HG02759 (cell line): ENCODE data around the gene LRRC39.

Experiments used
- ATAC-seq: cut with Tn5 transposase; IDR thresholded peaks from one replicate; pipeline ENCODE4 v1.9.1; 2021; ENCODE audit warnings: mild to moderate bottlenecking, moderate library complexity; ENCODE audit not compliant: unreplicated experiment

Gene LRRC39

GRCh38 chr1:100151679-100152078, 26.4 kb downstream of the LRRC39 start:
- ATAC-seq, result peak; percentile 20

GRCh38 chr1:100147875-100148274, 30.2 kb downstream of the LRRC39 start:
- ATAC-seq, result no peak

- no peak for ATAC-seq
These were observed 31.1 kb downstream of the LRRC39 start for GRCh38 chr1:100146958-100147357.

GRCh38 chr1:100145116-100145515, 32.9 kb downstream of the LRRC39 start:
- ATAC-seq, result no peak

- ATAC-seq, result no peak
These were observed 35.7 kb downstream of the LRRC39 start for GRCh38 chr1:100142343-100142742.

GRCh38 chr1:100141192-100141591, 36.9 kb downstream of the LRRC39 start:
- ATAC-seq, result no peak

GRCh38 chr1:100137602-100138001, 40.5 kb downstream of the LRRC39 start:
- no peak for ATAC-seq

- no peak for ATAC-seq
These were observed 43.2 kb downstream of the LRRC39 start for GRCh38 chr1:100134872-100135271.

GRCh38 chr1:100132566-100133477, 45.2 kb downstream of the LRRC39 start, which contains the start of the genes SASS6 and TRMT13:
TSS of gene SASS6 (minus strand) at chr1:100132930. CDS start at chr1:100132814, 116 bp downstream.
TSS of gene TRMT13 (plus strand) at chr1:100133163. CDS start at chr1:100133169, 6 bp downstream.
- ATAC-seq, result peak; percentile 90

GRCh38 chr1:100131623-100132022, 46.4 kb downstream of the LRRC39 start:
- ATAC-seq, result no peak

- ATAC-seq, result no peak
These were observed 47.4 kb downstream of the LRRC39 start for GRCh38 chr1:100130552-100131077.

- no peak for ATAC-seq
These were observed 50.8 kb downstream of the LRRC39 start for GRCh38 chr1:100127226-100127625.

- ATAC-seq, result no peak
These were observed 55.9 kb downstream of the LRRC39 start for GRCh38 chr1:100122177-100122576.

- ATAC-seq, result no peak
These were observed 62.5 kb downstream of the LRRC39 start for GRCh38 chr1:100115524-100115923.

- no peak for ATAC-seq
These were observed 68.4 kb downstream of the LRRC39 start for GRCh38 chr1:100109554-100110066.

- ATAC-seq, result no peak
These were observed 70.4 kb downstream of the LRRC39 start for GRCh38 chr1:100107696-100108095.

GRCh38 chr1:100101564-100101963, 76.5 kb downstream of the LRRC39 start:
- ATAC-seq, result no peak

GRCh38 chr1:100100202-100100601, 77.9 kb downstream of the LRRC39 start:
- ATAC-seq, result no peak
